ENCODE data around the gene SAP30L. TPM values are rescaled to one million over a fixed set of nuclear protein-coding genes. Genes with fewer than 3 reads are reported as not detected.

The SAP30L gene
- total and polyA plus RNA-seq, 2 of the 4 experiments (the other 2 are of a cell fraction) = 9.7 to 17.6 TPM

GRCh38 chr5:154508114-154508513 is 62.3 kb downstream of the SAP30L start:
- H3K27me3 ChIP-seq (ENCODE audit: control insufficient read depth, insufficient read depth, low read length) = peaks cover 45% of the 10 kb centered on the region
- no peak overlapping the region for H2BK20ac ChIP-seq (ENCODE audit: low read depth, low read length)
- H4K8ac ChIP-seq (ENCODE audit: low read depth in 2 of 2, low read length in 2 of 2) = no peak overlapping the region
- no peak for DNase-seq
- ChIA-PET POLR2A (ENCODE audit: unreplicated experiment) (no interaction called here), CTCF (no interaction called here)
- no peak overlapping the region for H3K14ac ChIP-seq (replicated peaks; ENCODE audit: low read depth, low read length)
- no peak overlapping the region for H2AK9ac ChIP-seq (replicated peaks; ENCODE audit: low read depth, low read length, poor library complexity)
- no peak overlapping the region for H2BK5ac ChIP-seq (ENCODE audit: low read depth, low read length, poor library complexity, severe bottlenecking)
- TF ChIP-seq, protein P1, sequence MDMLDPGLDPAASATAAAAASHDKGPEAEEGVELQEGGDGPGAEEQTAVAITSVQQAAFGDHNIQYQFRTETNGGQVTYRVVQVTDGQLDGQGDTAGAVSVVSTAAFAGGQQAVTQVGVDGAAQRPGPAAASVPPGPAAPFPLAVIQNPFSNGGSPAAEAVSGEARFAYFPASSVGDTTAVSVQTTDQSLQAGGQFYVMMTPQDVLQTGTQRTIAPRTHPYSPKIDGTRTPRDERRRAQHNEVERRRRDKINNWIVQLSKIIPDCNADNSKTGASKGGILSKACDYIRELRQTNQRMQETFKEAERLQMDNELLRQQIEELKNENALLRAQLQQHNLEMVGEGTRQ (IDR thresholded peaks at IDR 0.05; ENCODE audit: low read depth, low read length) = no peak
- TF ChIP-seq SMC3 (IDR thresholded peaks at IDR 0.05; ENCODE audit: low read depth, low read length) (no peak), RCOR1 (IDR thresholded peaks at IDR 0.05; ENCODE audit: insufficient replicate concordance, low read length) (no peak), POLR2A (IDR thresholded peaks at IDR 0.05; ENCODE audit: low read depth, low read length) (no peak), MXI1 (IDR thresholded peaks at IDR 0.05; ENCODE audit: borderline replicate concordance, low read depth, low read length) (no peak), CEBPB (IDR thresholded peaks at IDR 0.05; ENCODE audit: low read depth, low read length) (no peak), NFE2L2 (IDR thresholded peaks at IDR 0.05; ENCODE audit: low read depth, low read length) (no peak), BHLHE40 (IDR thresholded peaks at IDR 0.05; ENCODE audit: low read depth, low read length) (no peak), ELK1 (IDR thresholded peaks at IDR 0.05; ENCODE audit: borderline replicate concordance, low read depth, low read length) (no peak)
- no peaks in the 10 kb centered on the region for H3K9me3 ChIP-seq (ENCODE audit: control insufficient read depth, insufficient read depth, low read length)
- no peak overlapping the region for H4K5ac ChIP-seq (ENCODE audit: low read depth, low read length)
- H3K4me3 ChIP-seq (ENCODE audit: insufficient read depth, low read depth, low read length) = no peak overlapping the region
- no peak overlapping the region for H2BK15ac ChIP-seq (ENCODE audit: low read depth, low read length)
- 60% methylated on average over 1 of the region's 2 CpGs; no CpG with 5 or more reads in 1 of the 2 experiments for WGBS, 2 experiments (ENCODE audit: extremely low coverage in 2 of 2, insufficient read length in 1 of 2)
- H3K36me3 ChIP-seq (ENCODE audit: control insufficient read depth, insufficient read depth, low read length) = no peaks in the 10 kb centered on the region
- no peak for ATAC-seq (ENCODE audit: low read depth)
- no peak overlapping the region for H3K56ac ChIP-seq (ENCODE audit: extremely low read depth, insufficient read depth, low read length)
- no peak overlapping the region for H3K9ac ChIP-seq (ENCODE audit: low read depth, low read length)
- intact Hi-C loops (cut with micrococcal nuclease) = no loop called here
- H2BK120ac ChIP-seq (ENCODE audit: low read depth, low read length) = no peak overlapping the region
- in situ Hi-C loops (cut with MboI; ENCODE audit: low sequenced_read_pairs) = no loop called here
- H3K4me1 ChIP-seq (ENCODE audit: control insufficient read depth, insufficient read depth, low read length) = no peaks in the 10 kb centered on the region
- H3K23ac ChIP-seq (ENCODE audit: low read depth, low read length) = no peak overlapping the region
- H4K91ac ChIP-seq (ENCODE audit: insufficient read depth, low read depth, low read length) = no peak overlapping the region
- no peak overlapping the region for H2AFZ ChIP-seq (replicated peaks; ENCODE audit: low read length, poor library complexity)
- H3K9me1 ChIP-seq (ENCODE audit: insufficient read depth, low read length) = no peaks in the 10 kb centered on the region
- H3K27ac ChIP-seq (ENCODE audit: insufficient read depth, low read length) = no peak overlapping the region
- dilution Hi-C loops (cut with HindIII; ENCODE audit: low sequenced_read_pairs, unreplicated experiment) = no loop called here
- no peak overlapping the region for H2AK5ac ChIP-seq (ENCODE audit: low read depth, low read length)
- H3K4ac ChIP-seq (ENCODE audit: low read depth, low read length) = no peak overlapping the region
- H4K20me1 ChIP-seq (ENCODE audit: insufficient read depth, low read length) = no peaks in the 10 kb centered on the region
- no TSS peak for BruUV-seq (replicated peaks)
- H3K4me2 ChIP-seq (ENCODE audit: low read depth, low read length) = no peak overlapping the region
- H3K79me1 ChIP-seq (ENCODE audit: low read depth in 1 of 2, low read length in 2 of 2) = no peaks in the 10 kb centered on the region
- no peak overlapping the region for H3K18ac ChIP-seq (ENCODE audit: low read depth, low read length)

All from IMR-90 (cell line).